ENCODE data around the gene NIPAL1.

- TF ChIP-seq EZH2phosphoT487 (IDR thresholded peaks at IDR 0.05; ENCODE audit: insufficient read depth, low read depth) (no peak), EZH2 (IDR thresholded peaks at IDR 0.05; ENCODE audit: insufficient read depth, poor library complexity, severe bottlenecking) (no peak)
Measured at GRCh38 chr4:48067536-48067935, 51.0 kb downstream of the NIPAL1 start.
